CD4-positive, alpha-beta T cell (primary cell): Measurements from ENCODE around the gene C4BPA. TPM values are rescaled to one million over a fixed set of nuclear protein-coding genes. Genes with fewer than 3 reads are reported as not detected.

Source experiments
- ATAC-seq: fragments of 200-7000 bp; cut with Tn5 transposase; one replicate; pipeline ENCODE4 v1.10.0; 2022; ENCODE audit warnings: mild to moderate bottlenecking; ENCODE audit not compliant: poor library complexity
- CTCF ChIA-PET: fragments of 350-600 bp; sonication (Branson Sonifier 250); formaldehyde crosslinking; loops from one replicate; lab custom pipeline; 2021; ENCODE audit warnings: antibody characterized with exemption, inconsistent platforms; lab: Charles Lee
- POLR2A ChIA-PET: fragments of 350-600 bp; sonication (Branson Sonifier 250); formaldehyde crosslinking; loops from one replicate; lab custom pipeline; 2021; ENCODE audit warnings: antibody characterized with exemption, inconsistent platforms; lab: Charles Lee
- DNase-seq, 14 experiments: peaks; one replicate each; pipeline ENCODE4 v3.0.0-alpha.2; 2013 to 2020; ENCODE audit warnings: mixed read lengths in 2 of 14
- H3K27ac ChIP-seq, 2 donors: one replicate each; pipeline versions ENCODE4 v1.5.1 to v1.7.0; 2013; ENCODE audit warnings: low read length in 2 of 2, low read depth in 1 of 2, mild to moderate bottlenecking in 1 of 2
- H3K27me3 ChIP-seq, 2 experiments: 1 replicate in 1 of 2; 2 replicates in 1 of 2; pipeline versions ENCODE4 v1.6.1 to v1.7.0; 2013; ENCODE audit warnings: low read length in 2 of 2, control low read depth in 1 of 2, mild to moderate bottlenecking in 1 of 2, moderate library complexity in 1 of 2; ENCODE audit not compliant: insufficient read depth in 2 of 2, control insufficient read depth in 1 of 2
- H3K36me3 ChIP-seq: one replicate; pipeline ENCODE4 v1.6.1; 2013; ENCODE audit warnings: low read length, control low read depth; ENCODE audit not compliant: insufficient read depth
- H3K4me1 ChIP-seq: one replicate; pipeline ENCODE4 v1.6.1; 2013; ENCODE audit warnings: low read length, control low read depth; ENCODE audit not compliant: insufficient read depth
- H3K4me3 ChIP-seq: one replicate; pipeline ENCODE4 v1.5.1; 2013; ENCODE audit warnings: mild to moderate bottlenecking, low read length, moderate library complexity
- H3K9me3 ChIP-seq, 2 experiments: 1 replicate in 1 of 2; 2 replicates in 1 of 2; pipeline versions ENCODE4 v1.6.1 to v1.7.0; 2013; ENCODE audit warnings: low read length in 2 of 2, mild to moderate bottlenecking in 2 of 2, control low read depth in 1 of 2, moderate library complexity in 1 of 2; ENCODE audit not compliant: control insufficient read depth in 1 of 2, insufficient read depth in 1 of 2
- H3K27ac Mint-ChIP-seq: one replicate; pipeline ENCODE4 v1.8.0; 2020; ENCODE audit warnings: mixed read lengths
- H3K27me3 Mint-ChIP-seq: one replicate; pipeline ENCODE4 v1.8.0; 2021; ENCODE audit warnings: mixed read lengths
- H3K36me3 Mint-ChIP-seq: one replicate; pipeline ENCODE4 v1.8.0; 2021; ENCODE audit warnings: low read depth, mixed read lengths
- H3K4me1 Mint-ChIP-seq: one replicate; pipeline ENCODE4 v1.8.0; 2021; ENCODE audit warnings: low read depth, mixed read lengths
- H3K4me3 Mint-ChIP-seq: one replicate; pipeline ENCODE4 v1.8.0; 2020; ENCODE audit warnings: mild to moderate bottlenecking, mixed read lengths
- H3K9me3 Mint-ChIP-seq: one replicate; pipeline ENCODE4 v1.8.0; 2020; ENCODE audit warnings: mixed read lengths
- intact Hi-C, 2 experiments: fragments of 100-400 bp; cut with DNase I in 1 of 2; cut with micrococcal nuclease in 1 of 2; formaldehyde crosslinking; loops; one replicate each; pipeline versions ENCODE4 v1.15.1 to v1.9.0; 2023 to 2025; cut with DNase I, micrococcal nuclease
- total RNA-seq, 174 experiments: library from RNA in 2 of 174; stranded (reverse) in 2 of 174; gene quantifications; one replicate each; pipeline ENCODE4 v1.2.3 and lab custom pipeline; 2021 to 2026
- TF ChIP-seq, protein P1 (sequence below): fragments of 200-600 bp; IDR thresholded peaks from one replicate; pipeline ENCODE4 v1.8.0; 2022; ENCODE audit warnings: antibody characterized with exemption, mild to moderate bottlenecking

C4BPA gene
- total RNA-seq, 2 experiments from 2014 or later: not detected

DNA sequence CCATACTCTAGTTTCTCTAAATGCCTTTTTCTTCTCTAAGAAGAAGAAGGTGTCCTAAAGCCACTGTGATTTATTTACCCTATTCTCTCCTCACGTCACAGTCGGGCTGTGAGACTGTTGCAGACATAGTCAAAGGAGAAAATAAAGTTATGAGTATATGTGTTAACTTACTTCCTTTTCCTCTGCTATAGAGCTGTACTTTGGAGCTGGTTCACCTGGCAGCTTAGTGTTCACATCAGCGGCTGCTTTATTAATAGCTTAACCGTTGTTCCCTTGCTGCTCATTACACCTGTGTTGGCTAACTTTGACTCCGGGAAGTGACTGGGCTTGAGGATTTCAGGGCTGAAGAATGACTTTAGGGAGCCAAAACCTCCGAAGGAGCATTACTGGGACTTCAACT lies 47.4 kb upstream of the C4BPA start:
- no peak overlapping the region for H3K4me3 Mint-ChIP-seq

DNA sequence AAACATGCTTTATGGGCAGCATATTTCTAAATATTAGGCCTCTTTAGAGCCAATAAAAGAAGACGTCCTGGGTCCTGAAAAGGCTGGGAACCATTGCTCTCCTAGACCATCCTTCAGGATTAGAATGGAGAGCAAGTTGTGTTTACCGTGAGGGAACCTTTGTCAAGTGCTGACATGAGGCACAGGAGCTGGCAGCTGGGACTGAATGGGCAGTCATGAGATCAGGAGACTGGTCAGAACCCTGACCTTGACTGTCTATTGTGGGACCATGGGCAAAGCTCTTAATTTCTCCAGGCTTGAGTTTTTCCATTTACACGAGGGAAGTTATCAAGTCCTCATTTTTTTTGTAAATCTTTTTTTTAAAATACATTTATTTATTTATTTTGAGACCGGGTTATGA lies 45.8 kb upstream of the C4BPA start:
- Mint-ChIP-seq H3K36me3 (peaks cover 16% of the 10 kb centered on the region), H3K27me3 (no peaks in the 10 kb centered on the region), H3K4me1 (peaks cover 14% of the 10 kb centered on the region), H3K9me3 (no peaks in the 10 kb centered on the region), H3K4me3 (no peak overlapping the region), H3K27ac (no peak overlapping the region)
- TF ChIP-seq, protein P1, sequence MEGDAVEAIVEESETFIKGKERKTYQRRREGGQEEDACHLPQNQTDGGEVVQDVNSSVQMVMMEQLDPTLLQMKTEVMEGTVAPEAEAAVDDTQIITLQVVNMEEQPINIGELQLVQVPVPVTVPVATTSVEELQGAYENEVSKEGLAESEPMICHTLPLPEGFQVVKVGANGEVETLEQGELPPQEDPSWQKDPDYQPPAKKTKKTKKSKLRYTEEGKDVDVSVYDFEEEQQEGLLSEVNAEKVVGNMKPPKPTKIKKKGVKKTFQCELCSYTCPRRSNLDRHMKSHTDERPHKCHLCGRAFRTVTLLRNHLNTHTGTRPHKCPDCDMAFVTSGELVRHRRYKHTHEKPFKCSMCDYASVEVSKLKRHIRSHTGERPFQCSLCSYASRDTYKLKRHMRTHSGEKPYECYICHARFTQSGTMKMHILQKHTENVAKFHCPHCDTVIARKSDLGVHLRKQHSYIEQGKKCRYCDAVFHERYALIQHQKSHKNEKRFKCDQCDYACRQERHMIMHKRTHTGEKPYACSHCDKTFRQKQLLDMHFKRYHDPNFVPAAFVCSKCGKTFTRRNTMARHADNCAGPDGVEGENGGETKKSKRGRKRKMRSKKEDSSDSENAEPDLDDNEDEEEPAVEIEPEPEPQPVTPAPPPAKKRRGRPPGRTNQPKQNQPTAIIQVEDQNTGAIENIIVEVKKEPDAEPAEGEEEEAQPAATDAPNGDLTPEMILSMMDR: no peak
- Histone ChIP-seq H3K4me1 (peaks cover 5% of the 10 kb centered on the region), H3K4me3 (no peak overlapping the region), H3K36me3 (peaks cover 3% of the 10 kb centered on the region), H3K27me3 (no peaks in the 10 kb centered on the region), H3K9me3 (no peaks in the 10 kb centered on the region), H3K27ac (no peak overlapping the region)
- ChIA-PET CTCF (no interaction called here), POLR2A (no interaction called here)
- ATAC-seq: no peak
- DNase-seq: no peak
- intact Hi-C loops: loop anchor here in 1 of 2 experiments (10.0 kb wide), 1 partner anchor 697 kb away; the partner anchor contains the start of gene CD46

More for the DNA sequence above, 47.4 kb upstream of the C4BPA start:
- Mint-ChIP-seq H3K36me3 (peaks cover 7% of the 10 kb centered on the region), H3K9me3 (no peaks in the 10 kb centered on the region), H3K27me3 (no peaks in the 10 kb centered on the region), H3K27ac (no peak overlapping the region), H3K4me1 (peaks cover 29% of the 10 kb centered on the region)
- Histone ChIP-seq H3K27ac (no peak overlapping the region), H3K4me1 (peaks cover 16% of the 10 kb centered on the region), H3K27me3 (no peaks in the 10 kb centered on the region), H3K4me3 (no peak overlapping the region), H3K9me3 (no peaks in the 10 kb centered on the region), H3K36me3 (no peaks in the 10 kb centered on the region)
- ATAC-seq: no peak
- TF ChIP-seq, protein P1: no peak
- no peak for DNase-seq
- intact Hi-C loops: loop anchor here in 1 of 2 experiments (10.0 kb wide), 1 partner anchor 698 kb away; the partner anchor contains the start of gene CD46
- ChIA-PET POLR2A (no interaction called here), CTCF (interaction anchor here (0.7 kb wide), 1 partner anchor 28 kb away, joined by 3 read pairs; no protein-coding TSS in a partner anchor)

DNA sequence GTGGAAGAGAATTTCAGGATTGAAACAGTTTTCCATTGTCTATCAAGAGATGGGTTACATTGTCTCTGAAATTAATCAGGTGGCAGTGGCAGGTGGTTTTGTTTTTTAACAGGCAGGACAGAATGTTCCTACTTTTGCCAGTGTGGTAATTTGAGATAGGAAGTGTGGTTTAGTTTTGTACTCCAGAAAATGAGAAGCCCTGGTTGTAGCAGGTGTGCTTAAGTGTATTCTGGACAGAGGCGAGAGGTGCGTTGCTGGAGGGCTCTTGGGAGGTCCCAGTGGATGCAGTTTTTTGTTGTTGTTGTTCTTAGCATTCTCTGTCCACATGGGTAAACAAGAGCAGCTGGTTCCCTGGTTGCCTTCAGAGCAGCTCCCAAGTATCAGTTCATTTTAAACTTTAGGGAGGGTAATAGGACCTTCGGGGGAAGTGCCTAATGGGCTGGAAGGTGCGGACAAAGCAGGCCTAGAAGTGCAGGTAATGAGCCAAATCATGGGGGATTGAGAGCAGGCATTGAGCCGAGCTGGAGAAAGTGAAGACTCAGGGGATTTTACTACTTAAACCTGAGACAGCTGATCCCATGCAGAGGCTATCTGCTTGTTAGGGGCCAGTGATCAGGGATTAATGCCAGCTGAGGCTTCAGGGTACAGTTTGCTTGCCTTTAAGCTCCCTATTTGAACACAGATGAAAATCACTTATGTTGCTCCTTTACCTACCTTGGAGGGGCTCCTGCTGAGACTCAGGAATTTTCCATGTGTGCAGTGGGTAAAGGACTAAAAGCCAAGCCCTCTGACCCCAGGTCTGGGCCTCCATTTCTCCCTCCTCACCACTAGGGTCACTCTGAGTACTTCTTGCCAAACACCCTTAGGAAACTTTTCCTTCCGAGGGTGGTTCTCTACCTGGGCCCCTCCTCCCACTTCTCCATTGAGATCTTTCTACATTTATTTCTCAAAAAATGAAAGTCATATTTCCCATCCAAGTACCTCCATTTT lies 44.9 kb upstream of the C4BPA start:
- Histone ChIP-seq H3K4me3 (no peak overlapping the region), H3K27ac (no peak overlapping the region), H3K27me3 (no peaks in the 10 kb centered on the region), H3K4me1 (no peaks in the 10 kb centered on the region), H3K36me3 (peaks cover 8% of the 10 kb centered on the region), H3K9me3 (no peaks in the 10 kb centered on the region)
- DNase-seq (no peak), ATAC-seq (no peak)
- Mint-ChIP-seq H3K4me1 (peaks cover 10% of the 10 kb centered on the region), H3K36me3 (peaks cover 23% of the 10 kb centered on the region), H3K27ac (no peak overlapping the region), H3K4me3 (no peak overlapping the region), H3K9me3 (no peaks in the 10 kb centered on the region), H3K27me3 (no peaks in the 10 kb centered on the region)
- TF ChIP-seq, protein P1: no peak
- ChIA-PET POLR2A (no interaction called here), CTCF (interaction anchor here (4.5 kb wide), 1 partner anchor 10 kb away, joined by 12 read pairs; no protein-coding TSS in a partner anchor)
- intact Hi-C loops: loop anchor here in 1 of 2 experiments (10.0 kb wide), 1 partner anchor 696 kb away; the partner anchor contains the start of gene CD46
